ENCODE results near the gene KCTD2. TPM values are rescaled to one million over a fixed set of nuclear protein-coding genes. Genes with fewer than 3 reads are reported as not detected.
A peak's percentile ranks its signal among the peaks of the same experiment; 100 is the strongest.

Gene KCTD2
- total and polyA plus RNA-seq, 2 of the 13 experiments (the other 11 are each of a cell fraction or from before 2014, with no cell fraction given), result 28.3 to 32.6 TPM

- TF ChIP-seq EZH2 (conservative IDR thresholded peaks at IDR 0.05; ENCODE audit: low read depth, low read length) (no peak), STAT6 (CRISPR knock-in tag; IDR thresholded peaks at IDR 0.05; ENCODE audit: borderline replicate concordance) (no peak), MIER2 (CRISPR knock-in tag; IDR thresholded peaks at IDR 0.05) (peak; percentile 33; the same call in 1 of the 2 replicates), ZNF205 (CRISPR knock-in tag; IDR thresholded peaks at IDR 0.05) (no peak; the same call in none of the 2 replicates), RAD51 (IDR thresholded peaks at IDR 0.05; ENCODE audit: borderline replicate concordance) (no peak), ZFYVE20 (CRISPR knock-in tag; IDR thresholded peaks at IDR 0.05; ENCODE audit: borderline replicate concordance, low read depth) (0 out of 2 replicates have a peak, but pooled peaks have one; percentile 23), HDAC2 (CRISPR knock-in tag; IDR thresholded peaks at IDR 0.05) (peak; percentile 60; the same call in 1 of the 2 replicates), RFX1 (IDR thresholded peaks at IDR 0.05) (no peak), ZNF691 (CRISPR knock-in tag; IDR thresholded peaks at IDR 0.05; ENCODE audit: borderline replicate concordance, low read depth) (no peak; the same call in 1 of the 2 replicates), ZNF512 (CRISPR knock-in tag; IDR thresholded peaks at IDR 0.05) (no peak), MEIS1 (CRISPR knock-in tag; IDR thresholded peaks at IDR 0.05; ENCODE audit: borderline replicate concordance) (peak; percentile 93), ZNF142 (CRISPR knock-in tag; IDR thresholded peaks at IDR 0.05) (peak; percentile 59; the same call in 1 of the 2 replicates), ZNF747 (CRISPR knock-in tag; IDR thresholded peaks at IDR 0.05; ENCODE audit: borderline replicate concordance) (peak; percentile 61; the same call in 1 of the 2 replicates), DNMT1 (CRISPR knock-in tag; IDR thresholded peaks at IDR 0.05) (peak; percentile 30; the same call in 1 of the 2 replicates), KAT8 (CRISPR knock-in tag; IDR thresholded peaks at IDR 0.05) (peak; percentile 92), RFXANK (CRISPR knock-in tag; IDR thresholded peaks at IDR 0.05) (no peak; the same call in 1 of the 2 replicates)
Measured at GRCh38 chr17:75046407-75047289, at the start of gene KCTD2, which contains the start of gene ATP5PD (continued).

Measured in HepG2 (cell line).